Measurements from ENCODE around the gene PAQR9. TPM values are rescaled to one million over a fixed set of nuclear protein-coding genes. Genes with fewer than 3 reads are reported as not detected.

PAQR9 gene
- total and polyA plus RNA-seq, 2 of the 13 experiments (the other 11 are each of a cell fraction or from before 2014, with no cell fraction given): 3.7 to 10.3 TPM

- DNase-seq (ENCODE audit: low spot score): no peak
- H3K79me2 ChIP-seq (ENCODE audit: insufficient read depth, low read length): peaks cover 44% of the 10 kb centered on the region
- peak overlapping the region; percentile 89 for H3K27ac ChIP-seq (ENCODE audit: extremely low read length, insufficient read depth, low read length)
- no peak for ATAC-seq
- intact Hi-C loops (cut with micrococcal nuclease; ENCODE audit: unreplicated experiment): loop anchor here (2.0 to 5.0 kb wide), 2 partner anchors 278 to 413 kb away; partner anchors contain the start of gene TRPC1
- peaks cover 22% of the 10 kb centered on the region for H4K20me1 ChIP-seq (ENCODE audit: insufficient read depth, low read length)
- H3K36me3 ChIP-seq (replicated peaks in 1 of 2; ENCODE audit: control insufficient read depth in 1 of 2, insufficient read depth in 2 of 2, low read length in 2 of 2): no peaks in the 10 kb centered on the region
- 0 out of 2 replicates have a peak, but pooled peaks have one; percentile 6 for TF ChIP-seq FOXO4 (CRISPR knock-in tag; conservative IDR thresholded peaks at IDR 0.05)
- no peak for TF ChIP-seq EP300 (IDR thresholded peaks at IDR 0.05; ENCODE audit: low read depth in 2 of 2, low read length in 2 of 2)
- TF ChIP-seq EP300 (CRISPR knock-in tag; IDR thresholded peaks at IDR 0.05; ENCODE audit: borderline replicate concordance): no peak
- TF ChIP-seq RBFOX2 (IDR thresholded peaks at IDR 0.05; ENCODE audit: low read depth, low read length): 0 out of 2 replicates have a peak, but pooled peaks have one; percentile 17
- TF ChIP-seq SAP130 (CRISPR knock-in tag; IDR thresholded peaks at IDR 0.05; ENCODE audit: low read depth): 0 out of 2 replicates have a peak, but pooled peaks have one; percentile 6
- WGBS (ENCODE audit: low lambda C conversion rate): 42% methylated on average over 4 of the region's 4 CpGs
- in situ Hi-C loops (cut with HindIII; ENCODE audit: extremely low pct_ligation_motif_present, low pct_unique_long_range_greater_than_20kb): no loop called here
- no TSS peak for BruUV-seq (replicated peaks)
- H2AFZ ChIP-seq (ENCODE audit: low read length): peak overlapping the region; percentile 50
- ChIA-PET CTCF (ENCODE audit: low intra/inter-chr PET ratio, low total read pairs) (no interaction called here), POLR2A (interaction anchor here (1.6 kb wide), 1 partner anchor 72 kb away, joined by 3 read pairs; no protein-coding TSS in a partner anchor)
- H3K9ac ChIP-seq (ENCODE audit: insufficient read depth, low read depth, low read length): peak overlapping the region; percentile 94
- peak overlapping the region; percentile 92 for H3K4me2 ChIP-seq (ENCODE audit: low read depth, low read length)
- peaks cover 53% of the 10 kb centered on the region for H3K4me1 ChIP-seq (ENCODE audit: insufficient read depth, low read length)
- no peak for FAIRE-seq
- H3K4me3 ChIP-seq (replicated peaks in 1 of 3; ENCODE audit: insufficient read depth in 1 of 3, low read depth in 2 of 3, low read length in 3 of 3): peak overlapping the region; percentile 87 to 92 (median 90)
- H3K27me3 ChIP-seq (ENCODE audit: control insufficient read depth in 1 of 2, insufficient read depth in 2 of 2, low read length in 2 of 2): no peaks in the 10 kb centered on the region; a peak in 1 of 5 replicates
- no peaks in the 10 kb centered on the region for H3K9me3 ChIP-seq (ENCODE audit: low read length)
Observed at GRCh38 chr3:142999881-143000280, 36.4 kb upstream of the PAQR9 start.

GRCh38 chr3:142998439-142998838 lies 35.0 kb upstream of the PAQR9 start:
- Histone ChIP-seq H3K27ac (ENCODE audit: extremely low read length, insufficient read depth, low read length) (peak overlapping the region; percentile 89), H3K79me2 (ENCODE audit: insufficient read depth, low read length) (peaks cover 31% of the 10 kb centered on the region), H3K4me2 (ENCODE audit: low read depth, low read length) (no peak overlapping the region), H2AFZ (ENCODE audit: low read length) (no peak overlapping the region), H3K9ac (ENCODE audit: insufficient read depth, low read depth, low read length) (no peak overlapping the region), H3K9me3 (ENCODE audit: low read length) (no peaks in the 10 kb centered on the region), H3K36me3 (replicated peaks in 1 of 2; ENCODE audit: control insufficient read depth in 1 of 2, insufficient read depth in 2 of 2, low read length in 2 of 2) (no peaks in the 10 kb centered on the region), H3K4me3 (replicated peaks in 1 of 3; ENCODE audit: insufficient read depth in 1 of 3, low read depth in 2 of 3, low read length in 3 of 3) (no peak overlapping the region), H3K27me3 (ENCODE audit: control insufficient read depth in 1 of 2, insufficient read depth in 2 of 2, low read length in 2 of 2) (no peaks in the 10 kb centered on the region; a peak in 1 of 5 replicates), H4K20me1 (ENCODE audit: insufficient read depth, low read length) (peaks cover 11% of the 10 kb centered on the region; the same call in 1 of the 2 replicates), H3K4me1 (ENCODE audit: insufficient read depth, low read length) (peaks cover 50% of the 10 kb centered on the region)
- ChIA-PET POLR2A (interaction anchor here (1.0 kb wide), 1 partner anchor 59 kb away, joined by 4 read pairs; no protein-coding TSS in a partner anchor), CTCF (ENCODE audit: low intra/inter-chr PET ratio, low total read pairs) (no interaction called here)
- DNase-seq (ENCODE audit: low spot score) (no peak), FAIRE-seq (no peak), ATAC-seq (no peak)
- TF ChIP-seq ZNF557 (CRISPR knock-in tag; IDR thresholded peaks at IDR 0.05): no peak
- 0 out of 2 replicates have a peak, but pooled peaks have one; percentile 53 for TF ChIP-seq ZNF263 (CRISPR knock-in tag; IDR thresholded peaks at IDR 0.05)
- in situ Hi-C loops (cut with HindIII; ENCODE audit: extremely low pct_ligation_motif_present, low pct_unique_long_range_greater_than_20kb): no loop called here
- BruUV-seq (replicated peaks): no TSS peak
- intact Hi-C loops (cut with micrococcal nuclease; ENCODE audit: unreplicated experiment): no loop called here
- WGBS (ENCODE audit: low lambda C conversion rate): 94% methylated on average over 3 of the region's 3 CpGs
